Inflammatory macrophage treated with lipopolysaccharide for 4 hours (primary cell): ENCODE data around the gene SMIM28.
"Not testable (repeated sequence)": the region's sequence is repeated elsewhere in the genome, so short reads cannot be mapped to it uniquely, and the experiment has no call there.

Experiments used
- DNase-seq: peaks from one replicate; pipeline ENCODE4 v3.0.0-alpha.2; 2020

The SMIM28 gene

GRCh38 chr6:138410048-138410735, 32.5 kb downstream of the SMIM28 start:
- DNase-seq: peak; percentile 57

GRCh38 chr6:138410972-138411880, 33.5 kb downstream of the SMIM28 start:
- DNase-seq: peak; percentile 48

- DNase-seq: no peak
Observed at GRCh38 chr6:138415125-138415524, 37.4 kb downstream of the SMIM28 start.

GRCh38 chr6:138416206-138416605, 38.5 kb downstream of the SMIM28 start:
- DNase-seq: no peak

GRCh38 chr6:138417493-138418117, 39.9 kb downstream of the SMIM28 start:
- DNase-seq: no peak

- DNase-seq: no peak
Observed at GRCh38 chr6:138418118-138418742, 40.5 kb downstream of the SMIM28 start.

- DNase-seq: no peak
Observed at GRCh38 chr6:138419766-138420165, 42.1 kb downstream of the SMIM28 start.

- no peak for DNase-seq
Observed at GRCh38 chr6:138420356-138420755, 42.7 kb downstream of the SMIM28 start.

GRCh38 chr6:138421089-138421488, 43.4 kb downstream of the SMIM28 start:
- no peak for DNase-seq

GRCh38 chr6:138421608-138422007, 43.9 kb downstream of the SMIM28 start:
- no peak for DNase-seq

- peak; percentile 48 for DNase-seq
Observed at GRCh38 chr6:138422861-138423260, 45.2 kb downstream of the SMIM28 start.

GRCh38 chr6:138424004-138424904, 46.5 kb downstream of the SMIM28 start:
- no peak for DNase-seq

GRCh38 chr6:138425256-138425655, 47.6 kb downstream of the SMIM28 start:
- not testable (repeated sequence) for DNase-seq

GRCh38 chr6:138426500-138427123, 48.9 kb downstream of the SMIM28 start:
- no peak for DNase-seq

GRCh38 chr6:138427701-138428100, 50.0 kb downstream of the SMIM28 start:
- DNase-seq: no peak

GRCh38 chr6:138428944-138429598, 51.4 kb downstream of the SMIM28 start:
- DNase-seq: peak; percentile 60

GRCh38 chr6:138429761-138430160, 52.1 kb downstream of the SMIM28 start:
- no peak for DNase-seq

- DNase-seq: no peak
Observed at GRCh38 chr6:138430361-138431145, 52.8 kb downstream of the SMIM28 start.

- peak; percentile 89 for DNase-seq
Observed at GRCh38 chr6:138431256-138432062, 53.8 kb downstream of the SMIM28 start.

- no peak for DNase-seq
Observed at GRCh38 chr6:138432063-138432356, 54.3 kb downstream of the SMIM28 start.
